Upper lobe of left lung (tissue), 4 donors: ENCODE results near the gene RIN1.
"Not testable (repeated sequence)": the region's sequence is repeated elsewhere in the genome, so short reads cannot be mapped to it uniquely, and the experiment has no call there.

Experiments
- CTCF ChIP-seq, 6 experiments: fragments of 450-650 bp in 4 of 6; fragments of 200-600 bp in 2 of 6; sonication (generic) in 2 of 6; IDR thresholded peaks; one replicate each; pipeline ENCODE4 v1.5.1; 2016 to 2019; ENCODE audit warnings: antibody characterized with exemption in 6 of 6
- POLR2AphosphoS5 ChIP-seq, 2 donors: sonication (generic); formaldehyde crosslinking; IDR thresholded peaks; one replicate each; pipeline ENCODE4 v1.5.1; 2017; ENCODE audit warnings: antibody characterized with exemption in 2 of 2

- TF ChIP-seq POLR2AphosphoS5, CTCF (IDR thresholded peaks at IDR 0.05): not testable (repeated sequence)
These were observed 44.0 kb upstream of the RIN1 start for GRCh38 chr11:66380264-66380663.
